Endometrial microvascular endothelial cells (primary cell): ENCODE data around the gene THAP11. TPM values are rescaled to one million over a fixed set of nuclear protein-coding genes. Genes with fewer than 3 reads are reported as not detected.

Experiments
- total RNA-seq: library from RNA; depleted of rRNA; stranded (reverse); fragments of >200 nt; gene quantifications from one replicate; pipeline ENCODE4 v1.2.3, GENCODE V29; 2015; ENCODE audit errors: inconsistent ontology term

The THAP11 gene
- total RNA-seq, 1 donor from 2014 or later = 33.0 TPM

Other genes starting within 250 kb of the THAP11 start
- gene CARMIL2, start 197.2 kb upstream of the THAP11 start, total RNA-seq = 0.09 TPM
- gene ACD, start 182.1 kb upstream of the THAP11 start, total RNA-seq = 38.8 TPM
- gene PARD6A, start 181.4 kb upstream of the THAP11 start, total RNA-seq = 2.5 TPM
- gene ENKD1, start 175.6 kb upstream of the THAP11 start, total RNA-seq = 18.1 TPM
- 2.7 TPM for gene C16orf86, start 175.5 kb upstream of the THAP11 start, total RNA-seq
- 27.0 TPM for gene GFOD2, start 123.0 kb upstream of the THAP11 start, total RNA-seq
- gene RANBP10, start 35.8 kb upstream of the THAP11 start, total RNA-seq = 6.1 TPM
- gene TSNAXIP1, start 35.4 kb upstream of the THAP11 start, total RNA-seq = not detected
- gene NUTF2, start 4.6 kb downstream of the THAP11 start, total RNA-seq = 171 TPM
- gene CENPT, start 5.4 kb downstream of the THAP11 start, total RNA-seq = 37.8 TPM
- 99.8 TPM for gene EDC4, start 30.7 kb downstream of the THAP11 start, total RNA-seq
- gene NRN1L, start 42.6 kb downstream of the THAP11 start, total RNA-seq = not detected
- gene PSKH1, start 50.9 kb downstream of the THAP11 start, total RNA-seq = 6.9 TPM
- gene CTRL, start 89.5 kb downstream of the THAP11 start, total RNA-seq = 0.28 TPM
- 71.2 TPM for gene PSMB10, start 94.5 kb downstream of the THAP11 start, total RNA-seq
- gene LCAT, start 101.8 kb downstream of the THAP11 start, total RNA-seq = 5.1 TPM
- gene SLC12A4, start 126.3 kb downstream of the THAP11 start, total RNA-seq = 55.3 TPM
- not detected for gene DPEP3, start 138.2 kb downstream of the THAP11 start, total RNA-seq
- gene DPEP2, start 157.2 kb downstream of the THAP11 start, total RNA-seq = not detected
- gene DPEP2NB, start 173.6 kb downstream of the THAP11 start, total RNA-seq = not detected
- gene DDX28, start 180.9 kb downstream of the THAP11 start, total RNA-seq = 8.8 TPM
- gene DUS2, start 181.0 kb downstream of the THAP11 start, total RNA-seq = 32.6 TPM
- gene NFATC3, start 243.1 kb downstream of the THAP11 start, total RNA-seq = 28.4 TPM